HEK293 (cell line): ENCODE results near the gene CFAP299.

ENCODE experiments used
- CTCF ChIA-PET: fragments of 350-600 bp; formaldehyde crosslinking; extraction: SDS; loops from one replicate; lab custom pipeline; 2021; ENCODE audit warnings: antibody characterized with exemption; lab: Yijun Ruan, JAX
- POLR2A ChIA-PET: fragments of 300-600 bp; formaldehyde crosslinking; extraction: SDS; loops from one replicate; lab custom pipeline; 2020; ENCODE audit warnings: antibody characterized with exemption, inconsistent platforms; lab: Yijun Ruan, JAX
- H3K27ac ChIP-seq: fragments of 200-500 bp; sonication (Bioruptor generic); 2 replicates; pipeline ENCODE4 v1.5.1; 2014; ENCODE audit warnings: low read depth, low read length, control low read depth, inconsistent platforms; ENCODE audit errors: extremely low read depth
- H3K36me3 ChIP-seq, 2 experiments: fragments of 200-500 bp in 1 of 2; sonication (Bioruptor generic) in 1 of 2; 1 replicate in 1 of 2; 2 replicates in 1 of 2; pipeline ENCODE4 v1.5.1; 2014 to 2017; ENCODE audit warnings: inconsistent platforms in 2 of 2, low read length in 2 of 2; ENCODE audit not compliant: control insufficient read depth in 2 of 2, insufficient read depth in 1 of 2
- H3K4me1 ChIP-seq: fragments of 200-500 bp; sonication (Bioruptor generic); 2 replicates; pipeline ENCODE4 v1.5.1; 2014; ENCODE audit warnings: mild to moderate bottlenecking, low read length, inconsistent platforms; ENCODE audit not compliant: control insufficient read depth, insufficient read depth
- H3K4me3 ChIP-seq: 2 replicates; pipeline ENCODE4 v1.5.1; 2011; ENCODE audit warnings: low read depth, mild to moderate bottlenecking, control low read depth, low read length, moderate library complexity
- H3K9me3 ChIP-seq: fragments of 200-500 bp; sonication (Bioruptor generic); 2 replicates; pipeline ENCODE4 v1.5.1; 2014; ENCODE audit warnings: low read depth, low read length, inconsistent platforms; ENCODE audit not compliant: control insufficient read depth, insufficient read depth
- GFI1B ChIP-seq: fragments of 450-650 bp; formaldehyde crosslinking; IDR thresholded peaks from 2 replicates; pipeline ENCODE4 v1.5.1; 2016; ENCODE audit warnings: missing biosample characterization, missing genetic modification characterization
- HOXA7 ChIP-seq: sonication (generic); formaldehyde crosslinking; IDR thresholded peaks from 2 replicates; pipeline ENCODE4 v1.8.1; 2022; ENCODE audit warnings: missing genetic modification reagents, borderline replicate concordance
- KLF8 ChIP-seq: fragments of 450-650 bp; formaldehyde crosslinking; IDR thresholded peaks from 2 replicates; pipeline ENCODE4 v1.5.1; 2016; ENCODE audit warnings: missing biosample characterization, missing genetic modification characterization
- OSR2 ChIP-seq: fragments of 450-650 bp; formaldehyde crosslinking; IDR thresholded peaks from 2 replicates; pipeline ENCODE4 v1.5.1; 2016; ENCODE audit warnings: missing biosample characterization, missing genetic modification characterization
- RBAK ChIP-seq: fragments of 450-650 bp; formaldehyde crosslinking; IDR thresholded peaks from 2 replicates; pipeline ENCODE4 v1.5.1; 2016; ENCODE audit warnings: missing biosample characterization, missing genetic modification characterization
- SP3 ChIP-seq: fragments of 450-650 bp; formaldehyde crosslinking; IDR thresholded peaks from 2 replicates; pipeline ENCODE4 v1.5.1; 2016; ENCODE audit warnings: missing biosample characterization, missing genetic modification characterization
- ZBTB10 ChIP-seq: fragments of 450-650 bp; formaldehyde crosslinking; IDR thresholded peaks from 2 replicates; pipeline ENCODE4 v1.5.1; 2016; ENCODE audit warnings: missing biosample characterization, missing genetic modification characterization
- ZBTB21 ChIP-seq: fragments of 450-650 bp; formaldehyde crosslinking; IDR thresholded peaks from 2 replicates; pipeline ENCODE4 v1.5.1; 2017; ENCODE audit warnings: missing biosample characterization, missing genetic modification characterization
- ZBTB44 ChIP-seq: fragments of 450-650 bp; IDR thresholded peaks from 2 replicates; pipeline ENCODE4 v1.5.1; 2018; ENCODE audit warnings: missing biosample characterization, mild to moderate bottlenecking, missing genetic modification characterization
- ZEB2 ChIP-seq: fragments of 450-650 bp; formaldehyde crosslinking; IDR thresholded peaks from 2 replicates; pipeline ENCODE4 v1.5.1; 2016; ENCODE audit warnings: missing biosample characterization, missing genetic modification characterization
- ZFHX2 ChIP-seq: fragments of 450-650 bp; formaldehyde crosslinking; conservative IDR thresholded peaks from 2 replicates; pipeline ENCODE4 v1.5.1; 2016; ENCODE audit warnings: missing biosample characterization, missing genetic modification characterization
- ZFP69B ChIP-seq: fragments of 450-650 bp; formaldehyde crosslinking; IDR thresholded peaks from 2 replicates; pipeline ENCODE4 v1.5.1; 2016; ENCODE audit warnings: missing biosample characterization, missing genetic modification characterization
- ZNF112 ChIP-seq: fragments of 450-650 bp; formaldehyde crosslinking; IDR thresholded peaks from 2 replicates; pipeline ENCODE4 v1.5.0; 2017; ENCODE audit warnings: missing biosample characterization, missing genetic modification characterization
- ZNF121 ChIP-seq: fragments of 450-650 bp; formaldehyde crosslinking; IDR thresholded peaks from 2 replicates; pipeline ENCODE4 v1.5.1; 2016; ENCODE audit warnings: missing biosample characterization, missing genetic modification characterization
- ZNF133 ChIP-seq: fragments of 450-650 bp; formaldehyde crosslinking; IDR thresholded peaks from 2 replicates; pipeline ENCODE4 v1.5.1; 2016; ENCODE audit warnings: missing biosample characterization, missing genetic modification characterization
- ZNF16 ChIP-seq: fragments of 450-650 bp; formaldehyde crosslinking; IDR thresholded peaks from 2 replicates; pipeline ENCODE4 v1.5.1; 2016; ENCODE audit warnings: low read depth, missing biosample characterization, missing genetic modification characterization
- ZNF18 ChIP-seq: fragments of 450-650 bp; formaldehyde crosslinking; IDR thresholded peaks from 2 replicates; pipeline ENCODE4 v1.5.1; 2016; ENCODE audit warnings: missing biosample characterization, missing genetic modification characterization
- ZNF23 ChIP-seq: fragments of 450-650 bp; formaldehyde crosslinking; IDR thresholded peaks from 2 replicates; pipeline ENCODE4 v1.5.1; 2016; ENCODE audit warnings: missing biosample characterization, missing genetic modification characterization, borderline replicate concordance
- ZNF311 ChIP-seq: fragments of 450-650 bp; formaldehyde crosslinking; IDR thresholded peaks from 2 replicates; pipeline ENCODE4 v1.5.1; 2017; ENCODE audit warnings: missing biosample characterization, missing genetic modification characterization, borderline replicate concordance
- ZNF335 ChIP-seq: fragments of 450-650 bp; formaldehyde crosslinking; conservative IDR thresholded peaks from 2 replicates; pipeline ENCODE4 v1.5.1; 2016; ENCODE audit warnings: missing biosample characterization, missing genetic modification characterization
- ZNF350 ChIP-seq: fragments of 450-650 bp; formaldehyde crosslinking; IDR thresholded peaks from 2 replicates; pipeline ENCODE4 v1.5.0; 2017; ENCODE audit warnings: missing biosample characterization, mild to moderate bottlenecking, missing genetic modification characterization
- ZNF521 ChIP-seq: fragments of 450-650 bp; formaldehyde crosslinking; IDR thresholded peaks from 2 replicates; pipeline ENCODE4 v1.5.1; 2017; ENCODE audit warnings: missing biosample characterization, mild to moderate bottlenecking, missing genetic modification characterization
- ZNF544 ChIP-seq: fragments of 450-650 bp; formaldehyde crosslinking; IDR thresholded peaks from 2 replicates; pipeline ENCODE4 v1.5.0; 2017; ENCODE audit warnings: missing biosample characterization, missing genetic modification characterization
- ZNF596 ChIP-seq: fragments of 450-650 bp; IDR thresholded peaks from 2 replicates; pipeline ENCODE4 v1.5.0; 2018; ENCODE audit warnings: missing biosample characterization, mild to moderate bottlenecking, missing genetic modification characterization, moderate library complexity
- ZNF629 ChIP-seq: fragments of 450-650 bp; formaldehyde crosslinking; IDR thresholded peaks from 2 replicates; pipeline ENCODE4 v1.5.1; 2017; ENCODE audit warnings: missing biosample characterization, missing genetic modification characterization
- ZNF692 ChIP-seq: fragments of 450-650 bp; formaldehyde crosslinking; IDR thresholded peaks from 2 replicates; pipeline ENCODE4 v1.5.1; 2016; ENCODE audit warnings: missing biosample characterization, missing genetic modification characterization
- TF ChIP-seq, protein P1 (sequence below): fragments of 450-650 bp; formaldehyde crosslinking; IDR thresholded peaks from 2 replicates; pipeline ENCODE4 v1.5.1; 2017; ENCODE audit warnings: missing biosample characterization, missing genetic modification characterization

Gene CFAP299

GRCh38 chr4:80812145-80812544 lies 476.6 kb downstream of the CFAP299 start:
- H3K4me3 ChIP-seq, result no peak overlapping the region
- no peaks in the 10 kb centered on the region for H3K36me3 ChIP-seq
- no peak overlapping the region for H3K27ac ChIP-seq
- TF ChIP-seq ZNF133 (tag by site-specific recombination) (no peak), ZFHX2 (no peak), OSR2 (tag by site-specific recombination) (no peak), ZNF16 (no peak), HOXA7 (no peak), GFI1B (tag by site-specific recombination) (no peak), ZNF18 (tag by site-specific recombination) (no peak), ZNF335 (tag by site-specific recombination) (no peak), KLF8 (tag by site-specific recombination) (no peak), ZNF544 (tag by site-specific recombination) (no peak), ZNF692 (tag by site-specific recombination) (no peak), ZNF121 (tag by site-specific recombination) (no peak), ZEB2 (no peak), ZNF629 (tag by site-specific recombination) (no peak), ZNF596 (tag by site-specific recombination) (no peak), SP3 (tag by site-specific recombination) (no peak), ZNF521 (tag by site-specific recombination) (no peak), RBAK (tag by site-specific recombination) (no peak), ZBTB10 (tag by site-specific recombination) (no peak), ZBTB21 (tag by site-specific recombination) (no peak)
- CTCF ChIA-PET, result no interaction called here
- POLR2A ChIA-PET, result no interaction called here
- H3K4me1 ChIP-seq, result no peaks in the 10 kb centered on the region
- no peaks in the 10 kb centered on the region for H3K9me3 ChIP-seq

DNA sequence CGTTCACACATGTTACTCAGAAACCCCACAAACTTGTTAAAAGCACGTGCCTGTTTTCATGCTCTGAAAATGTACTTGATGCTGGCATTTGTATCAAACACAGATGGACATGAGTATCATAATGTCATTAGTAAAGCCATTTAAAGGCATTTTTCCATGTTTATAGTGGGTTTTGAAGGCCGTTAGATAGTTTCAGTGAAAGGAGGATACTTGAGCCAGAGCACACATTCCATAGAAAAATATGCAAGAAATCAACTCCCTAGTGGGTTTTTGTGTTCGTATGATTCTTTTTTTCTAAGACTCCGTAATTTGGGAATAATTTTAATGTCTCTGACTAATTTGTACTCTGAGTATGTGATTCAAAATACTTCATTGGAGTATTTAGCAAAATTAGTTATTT lies 478.7 kb downstream of the CFAP299 start:
- ChIA-PET CTCF (no interaction called here), POLR2A (no interaction called here)
- H3K4me3 ChIP-seq, result no peak overlapping the region
- H3K4me1 ChIP-seq, result no peaks in the 10 kb centered on the region
- no peaks in the 10 kb centered on the region for H3K36me3 ChIP-seq
- H3K9me3 ChIP-seq, result no peaks in the 10 kb centered on the region
- H3K27ac ChIP-seq, result no peak overlapping the region
- TF ChIP-seq ZNF23 (tag by site-specific recombination) (no peak), ZNF311 (tag by site-specific recombination) (no peak), ZFP69B (tag by site-specific recombination) (no peak), ZBTB44 (no peak), ZNF350 (tag by site-specific recombination) (no peak), ZBTB10 (tag by site-specific recombination) (no peak), ZNF112 (tag by site-specific recombination) (no peak)
- TF ChIP-seq, protein P1, sequence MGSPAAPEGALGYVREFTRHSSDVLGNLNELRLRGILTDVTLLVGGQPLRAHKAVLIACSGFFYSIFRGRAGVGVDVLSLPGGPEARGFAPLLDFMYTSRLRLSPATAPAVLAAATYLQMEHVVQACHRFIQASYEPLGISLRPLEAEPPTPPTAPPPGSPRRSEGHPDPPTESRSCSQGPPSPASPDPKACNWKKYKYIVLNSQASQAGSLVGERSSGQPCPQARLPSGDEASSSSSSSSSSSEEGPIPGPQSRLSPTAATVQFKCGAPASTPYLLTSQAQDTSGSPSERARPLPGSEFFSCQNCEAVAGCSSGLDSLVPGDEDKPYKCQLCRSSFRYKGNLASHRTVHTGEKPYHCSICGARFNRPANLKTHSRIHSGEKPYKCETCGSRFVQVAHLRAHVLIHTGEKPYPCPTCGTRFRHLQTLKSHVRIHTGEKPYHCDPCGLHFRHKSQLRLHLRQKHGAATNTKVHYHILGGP (tag by site-specific recombination), result no peak
